NOMO-1 treated with dmso at 0.1 percent for 144 hours (cell line): ENCODE results near the gene CRISPLD2.

ENCODE experiments used
- DNase-seq: peaks from one replicate; lab custom pipeline; 2025; ENCODE audit not compliant: unreplicated experiment; lab: John Stamatoyannopoulos, UW

Gene CRISPLD2

DNA sequence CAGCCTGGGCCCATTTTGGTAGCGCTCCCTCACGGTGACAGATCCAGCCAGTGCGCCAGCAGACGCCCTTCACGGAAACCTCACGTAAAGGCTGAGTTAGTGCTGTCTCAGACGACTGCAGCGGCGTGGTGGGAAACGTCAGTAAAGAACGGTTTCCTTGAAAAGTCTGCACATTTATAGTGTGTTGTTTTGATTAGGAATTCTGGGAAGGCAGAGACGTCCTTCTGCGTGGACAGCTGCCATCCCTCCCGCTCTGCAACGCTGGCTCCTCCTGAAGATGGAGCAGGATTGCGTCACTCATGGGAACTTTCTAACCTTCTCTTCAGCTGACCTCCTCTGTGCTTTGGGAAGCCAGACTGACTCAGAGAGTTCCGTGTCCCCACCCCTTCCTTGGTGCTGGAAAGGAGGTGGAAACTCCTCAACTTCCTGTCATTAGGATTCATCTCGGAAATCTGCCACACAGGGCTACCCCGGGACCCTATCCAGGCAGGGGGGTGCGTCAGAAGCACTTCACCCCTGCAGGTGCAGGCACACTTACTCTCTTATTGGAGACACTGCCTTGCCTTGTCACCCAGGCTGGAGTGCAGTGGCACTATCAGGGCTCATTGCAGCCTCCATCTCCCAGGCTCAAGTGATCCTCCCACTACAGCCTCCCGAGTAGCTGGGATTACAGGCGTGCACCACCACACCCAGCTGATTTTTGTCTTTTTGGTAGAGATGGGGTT is 24.3 kb upstream of the CRISPLD2 start:
- DNase-seq = no peak

DNA sequence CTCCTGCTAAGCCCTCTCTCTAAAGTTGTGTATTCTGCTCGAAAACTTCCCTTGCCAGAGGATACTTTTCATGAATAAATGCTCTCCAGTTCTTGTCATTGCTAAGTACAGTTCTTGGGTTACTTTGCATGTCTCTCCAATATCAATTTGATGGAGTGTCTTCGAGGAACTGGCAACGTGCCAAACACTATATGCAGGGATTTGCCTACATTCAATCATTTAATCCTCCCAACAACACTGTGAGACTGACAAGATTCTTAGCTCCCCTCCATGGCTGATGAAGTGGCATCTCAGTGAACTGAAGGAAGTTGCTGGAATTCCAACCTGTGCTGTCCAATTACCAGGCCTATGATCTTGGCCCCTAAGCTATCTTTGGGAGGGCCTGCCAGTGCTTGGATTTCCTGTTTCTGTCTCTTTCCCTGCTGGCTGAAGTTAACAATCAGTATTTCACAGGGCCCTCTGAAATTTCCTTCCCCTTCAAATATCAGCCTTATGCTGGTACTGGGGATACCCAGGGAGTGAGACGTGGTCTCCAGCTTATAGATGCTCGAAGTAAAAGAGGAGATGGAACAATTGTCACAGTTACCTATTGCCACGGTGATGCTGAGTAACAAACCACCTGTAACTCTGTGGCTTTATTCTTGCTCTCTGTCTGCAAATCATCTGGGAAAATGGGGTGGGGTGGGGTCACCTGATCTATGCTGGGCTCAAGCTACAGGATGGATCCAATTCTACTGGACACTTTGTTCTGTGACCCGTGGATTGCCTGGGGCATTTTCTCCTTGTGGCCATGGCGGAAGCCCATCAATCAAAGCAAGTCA is 19.4 kb upstream of the CRISPLD2 start:
- DNase-seq = no peak

DNA sequence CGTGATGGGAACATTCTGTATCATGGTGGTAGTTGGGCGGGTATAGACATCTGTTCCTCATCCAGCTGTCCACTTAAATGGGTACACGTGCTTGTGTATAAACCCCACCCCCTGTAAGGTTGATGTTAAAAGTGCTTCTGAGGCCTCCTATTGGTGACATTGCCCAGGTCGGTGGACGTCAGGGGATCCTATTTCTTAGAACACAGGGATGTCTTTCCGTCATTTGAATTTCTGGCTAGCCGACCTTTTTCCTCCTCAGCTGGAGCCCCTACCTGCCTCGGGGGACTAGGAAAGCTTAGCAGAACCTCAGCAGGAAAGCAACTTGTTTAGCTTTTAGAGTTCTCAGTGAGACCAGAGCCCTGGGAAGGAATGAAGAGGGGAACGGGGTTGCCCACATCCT is 16.6 kb upstream of the CRISPLD2 start:
- DNase-seq = no peak

DNA sequence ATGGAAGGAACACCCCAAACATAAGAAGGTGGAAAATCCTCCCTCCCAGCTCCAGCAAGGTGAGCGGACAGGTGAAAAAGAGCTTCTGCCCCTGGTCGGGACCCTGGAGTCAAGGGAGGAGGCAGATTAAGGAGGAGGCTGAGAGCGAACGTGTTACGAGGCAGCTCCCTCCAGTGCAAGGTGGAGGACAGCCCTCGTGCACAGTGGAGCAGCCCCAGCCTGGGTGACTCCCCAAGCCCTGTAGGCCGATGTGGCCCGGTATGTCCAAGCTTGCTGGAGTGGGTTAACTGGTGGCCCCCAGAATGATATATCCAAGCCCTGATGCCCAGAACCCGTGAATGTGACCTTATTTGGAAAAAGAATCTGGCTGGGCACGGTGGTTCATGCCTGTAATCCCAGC is 15.5 kb upstream of the CRISPLD2 start:
- no peak for DNase-seq

DNA sequence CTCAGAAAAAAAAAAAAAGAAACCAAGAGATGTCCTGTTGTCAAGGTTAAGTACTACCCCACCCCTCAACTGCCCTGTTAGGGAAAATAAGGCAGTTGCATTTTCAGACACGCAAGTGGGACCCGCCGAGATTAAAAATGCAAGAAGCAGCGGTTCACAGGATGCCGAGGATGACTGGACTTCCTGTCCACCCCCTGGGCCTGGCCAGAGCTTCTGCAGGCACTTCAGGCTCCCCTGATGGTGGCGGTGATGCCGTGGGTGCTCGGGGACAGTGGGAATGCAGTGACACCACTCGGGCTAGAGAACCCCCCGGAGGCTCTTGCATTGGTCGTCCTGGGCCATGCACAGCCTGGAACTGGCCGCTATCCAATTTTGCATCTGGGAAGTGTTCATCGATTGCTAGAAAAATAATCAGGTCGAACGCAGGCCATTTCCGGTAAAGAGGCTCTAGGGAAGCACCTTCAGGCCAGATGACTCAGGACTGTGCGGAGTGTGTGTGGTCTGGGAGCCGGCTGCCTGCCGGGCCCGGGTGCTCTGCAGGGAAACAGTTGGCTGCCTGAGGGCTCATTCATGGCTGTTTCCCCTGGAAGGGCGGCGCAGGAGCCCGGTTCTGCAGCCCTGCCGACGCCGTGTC is 13.4 kb upstream of the CRISPLD2 start:
- DNase-seq = peak; percentile 95

DNA sequence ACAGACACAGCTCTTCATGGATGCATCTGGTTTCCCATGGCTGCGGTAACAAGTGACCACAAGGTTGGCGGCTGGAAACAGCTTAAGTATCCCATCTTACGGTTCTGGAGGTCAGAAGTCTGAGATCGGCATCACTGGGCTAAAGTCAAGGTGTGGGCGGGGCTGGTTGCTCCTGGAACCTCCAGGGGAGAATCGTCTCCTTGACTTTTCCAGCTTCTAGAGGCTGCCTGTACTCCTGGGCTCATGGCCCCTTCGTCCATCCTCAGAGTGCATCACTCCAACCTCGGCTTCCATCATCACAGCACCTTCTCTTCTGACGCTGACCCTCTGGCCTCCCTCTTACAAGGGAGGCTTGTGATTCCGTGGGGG is 12.9 kb upstream of the CRISPLD2 start:
- no peak for DNase-seq

DNA sequence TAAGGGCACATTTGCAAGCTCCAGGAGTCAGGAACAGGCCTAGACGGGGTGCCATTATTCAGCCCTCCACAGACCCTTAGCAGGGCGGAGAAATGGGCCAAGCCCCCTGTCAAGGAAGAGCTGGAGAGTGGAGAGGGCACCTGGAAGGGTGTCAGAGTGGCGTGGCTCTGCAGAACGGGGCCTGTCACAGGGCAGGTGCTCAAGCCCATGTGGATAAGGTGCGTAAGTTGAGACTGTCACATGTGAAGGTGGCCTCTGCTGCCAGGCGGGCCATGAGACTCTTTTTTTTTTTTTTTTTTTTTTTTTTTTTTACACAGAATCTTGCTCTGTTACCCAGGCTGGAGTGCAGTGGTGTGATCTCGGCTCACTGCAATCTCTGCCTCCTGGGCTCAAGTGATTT is 12.0 kb upstream of the CRISPLD2 start:
- DNase-seq = no peak

DNA sequence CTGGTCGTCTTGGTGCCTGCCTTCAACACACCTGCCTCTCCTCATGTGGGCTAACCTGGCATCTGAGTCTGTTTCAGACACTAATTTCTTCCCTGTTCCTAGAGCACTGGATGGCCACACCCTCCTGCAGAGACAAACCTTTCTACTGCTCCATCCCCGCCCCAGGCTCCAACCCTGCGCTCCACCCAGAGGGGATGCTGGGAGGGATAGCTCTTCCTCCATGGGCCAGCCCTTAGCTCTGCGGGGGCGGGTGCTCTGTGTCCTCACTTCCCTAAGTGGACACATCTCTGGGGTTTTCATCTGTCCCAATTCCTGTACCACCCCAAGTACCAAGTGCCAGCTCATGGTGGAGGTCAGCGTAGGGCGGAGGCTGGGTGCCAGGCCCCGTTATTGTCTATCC is 11.0 kb upstream of the CRISPLD2 start:
- DNase-seq = no peak

DNA sequence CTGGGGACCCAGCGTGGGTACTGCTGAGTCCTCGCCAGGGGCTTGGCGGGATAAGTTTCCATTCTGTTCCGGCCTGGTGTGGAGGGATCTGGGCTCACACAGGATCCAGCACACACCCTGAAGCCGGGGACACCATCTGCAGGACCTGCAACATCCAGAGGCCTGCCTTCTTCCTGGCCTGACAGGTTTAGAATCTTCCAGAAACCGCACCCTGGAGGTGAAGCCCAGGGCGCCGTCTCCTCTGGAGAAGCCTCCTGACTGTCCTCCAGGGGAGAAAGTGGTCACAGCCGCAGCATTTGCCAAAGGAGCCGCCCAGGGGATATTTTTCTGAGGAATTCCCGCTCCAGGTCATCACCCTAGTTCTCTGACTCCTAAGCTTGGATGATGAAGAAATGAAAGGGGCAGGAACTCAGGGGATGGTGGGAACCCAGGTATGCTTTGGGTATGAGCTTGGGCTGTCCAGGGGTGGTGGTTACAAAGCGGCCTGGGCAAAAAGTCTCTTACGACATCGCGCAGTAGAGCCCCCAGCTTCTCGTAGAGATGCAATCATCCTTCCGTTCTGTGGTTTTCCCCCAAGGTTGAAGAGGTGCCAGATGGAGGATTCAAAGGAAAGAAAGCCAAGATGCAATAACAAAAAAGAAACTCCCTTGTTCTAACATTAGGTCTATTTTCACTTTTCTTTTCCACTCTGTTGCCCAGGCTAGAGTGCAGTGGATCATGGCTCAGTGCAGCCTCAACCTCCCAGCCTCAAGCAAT is 9.1 kb upstream of the CRISPLD2 start:
- DNase-seq = peak; percentile 92

DNA sequence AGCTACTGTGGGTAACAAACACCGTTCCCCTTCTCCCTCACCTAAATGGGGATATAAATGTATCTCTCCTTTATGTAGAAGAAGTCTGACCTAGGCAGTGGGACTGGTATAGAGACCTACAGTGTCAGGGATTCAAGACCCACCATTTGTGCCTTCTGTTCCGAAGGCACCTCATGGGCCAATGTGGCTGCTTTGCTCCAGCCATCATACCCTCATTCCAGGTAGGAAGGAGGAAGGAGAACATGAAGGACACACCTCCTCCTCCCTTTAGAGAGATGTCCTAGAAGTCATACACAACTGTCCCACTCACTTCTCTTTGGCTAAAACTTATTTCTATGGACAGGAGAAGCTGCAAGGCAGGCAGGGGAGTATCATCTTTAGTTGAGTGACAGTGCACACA is 8.3 kb upstream of the CRISPLD2 start:
- DNase-seq = no peak

DNA sequence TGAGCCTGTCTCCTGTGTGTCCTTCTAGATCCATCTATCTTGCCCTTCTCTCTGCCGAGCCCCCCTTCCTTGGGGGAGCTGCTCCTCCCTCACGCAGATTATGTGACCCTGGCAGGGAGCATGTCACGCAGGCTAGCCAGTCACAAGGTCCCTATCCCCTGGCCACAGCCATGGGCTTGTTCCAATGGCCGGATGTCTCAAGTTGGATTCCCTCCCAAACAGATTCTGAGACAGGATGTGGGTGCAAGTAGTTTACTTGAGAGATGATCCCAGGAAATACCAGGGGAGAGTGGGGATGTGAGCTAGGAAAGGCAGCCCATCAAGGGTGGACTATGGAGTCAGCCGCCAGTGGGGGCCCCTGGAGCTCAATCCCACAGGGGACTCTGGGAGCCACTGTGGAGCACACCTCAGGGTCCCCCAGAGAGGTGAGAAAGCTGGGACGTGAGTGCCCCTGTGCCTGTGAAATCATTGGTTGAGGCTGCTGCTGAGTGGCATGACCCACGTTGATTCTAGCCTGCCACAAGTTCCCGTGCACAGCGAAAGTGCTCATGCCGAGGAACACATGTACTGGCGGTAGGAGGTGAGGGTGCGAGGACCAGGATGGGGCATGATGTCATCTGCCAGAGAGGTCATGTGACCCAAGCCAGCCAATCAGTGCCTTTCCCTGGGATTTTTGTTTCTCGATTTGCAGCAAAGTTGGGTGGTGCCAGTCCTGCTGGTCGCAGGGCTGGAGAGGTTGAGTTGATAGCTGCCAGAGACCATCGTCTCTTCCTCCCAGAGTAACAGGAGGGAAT is 6.4 kb upstream of the CRISPLD2 start:
- DNase-seq = no peak

DNA sequence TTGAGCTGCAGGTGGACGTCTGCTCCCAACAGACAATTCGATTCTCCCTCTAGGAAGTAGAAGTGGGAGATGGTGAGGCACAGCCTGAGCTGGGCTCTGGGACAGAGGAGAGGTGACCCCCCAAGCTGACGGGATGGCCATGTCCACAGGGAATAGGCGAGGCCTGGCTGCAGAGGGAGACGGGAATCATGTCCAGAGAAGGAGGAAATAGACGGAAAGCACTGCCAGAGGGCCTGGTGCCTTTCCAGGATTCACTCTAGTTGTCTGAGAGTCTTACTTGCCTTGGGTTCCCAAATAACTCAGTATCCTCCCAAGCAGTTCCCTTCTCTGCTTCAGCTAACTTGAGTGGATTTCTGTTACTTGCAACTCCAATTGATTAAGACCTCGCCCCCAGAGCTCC is 4.3 kb upstream of the CRISPLD2 start:
- no peak for DNase-seq

DNA sequence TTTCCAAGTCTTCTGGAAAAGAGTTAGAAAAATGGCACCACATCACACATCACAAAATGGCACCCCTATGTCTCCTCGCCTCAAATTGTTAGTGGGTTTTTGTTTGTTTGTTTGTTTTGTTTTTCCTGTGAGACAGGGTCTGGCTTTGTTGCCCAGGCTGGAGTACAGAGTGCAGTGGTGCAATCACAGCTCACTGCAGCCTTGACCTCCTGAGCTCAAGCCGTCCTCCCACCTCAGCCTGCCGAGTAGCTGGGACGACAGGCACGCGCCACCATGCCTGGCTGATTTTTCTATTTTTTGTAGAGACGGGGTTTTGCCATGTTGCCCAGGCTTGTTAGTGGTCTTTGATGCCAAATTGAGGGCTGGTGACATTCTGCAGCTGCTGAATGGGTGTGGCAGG is 3.8 kb upstream of the CRISPLD2 start:
- no peak for DNase-seq

DNA sequence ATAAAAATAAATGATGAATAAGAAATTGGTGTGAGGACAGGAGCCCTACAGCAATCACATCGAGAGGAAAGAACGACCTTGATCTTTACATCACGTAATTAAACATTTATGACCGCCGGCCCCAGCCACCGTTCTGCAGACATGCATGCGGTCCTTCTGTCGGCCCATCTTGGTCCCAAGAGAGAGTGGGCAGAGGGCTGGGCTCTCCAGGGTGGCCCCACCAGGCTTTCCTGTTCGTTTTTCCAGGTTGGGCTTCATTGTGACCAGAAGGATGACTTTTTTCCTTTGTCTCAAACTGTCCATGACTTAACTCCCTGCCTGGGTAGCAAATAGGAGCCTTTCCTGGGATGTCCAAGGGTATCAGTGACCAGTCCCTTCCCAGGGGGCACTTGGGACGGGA is 3.3 kb upstream of the CRISPLD2 start:
- DNase-seq = no peak

DNA sequence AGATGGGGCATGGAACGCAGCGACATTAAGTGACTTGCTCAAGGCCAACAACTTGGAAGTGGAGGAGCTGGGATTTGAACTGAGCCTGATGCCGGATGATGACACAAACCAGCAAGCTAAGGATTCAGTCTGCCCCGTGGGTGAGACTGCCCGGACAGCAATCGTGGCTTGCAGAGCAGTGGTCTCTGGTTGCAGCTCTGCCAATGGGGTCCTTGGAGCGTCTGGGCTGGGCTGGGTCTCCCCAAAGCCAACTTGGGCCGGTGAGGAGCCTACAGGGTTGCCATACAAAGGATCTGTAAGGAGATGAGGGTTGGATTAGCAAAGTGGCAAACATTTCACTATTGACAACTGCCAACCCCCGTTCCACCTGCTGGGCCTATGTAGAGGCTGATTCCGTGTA is 2.6 kb upstream of the CRISPLD2 start:
- DNase-seq = no peak

DNA sequence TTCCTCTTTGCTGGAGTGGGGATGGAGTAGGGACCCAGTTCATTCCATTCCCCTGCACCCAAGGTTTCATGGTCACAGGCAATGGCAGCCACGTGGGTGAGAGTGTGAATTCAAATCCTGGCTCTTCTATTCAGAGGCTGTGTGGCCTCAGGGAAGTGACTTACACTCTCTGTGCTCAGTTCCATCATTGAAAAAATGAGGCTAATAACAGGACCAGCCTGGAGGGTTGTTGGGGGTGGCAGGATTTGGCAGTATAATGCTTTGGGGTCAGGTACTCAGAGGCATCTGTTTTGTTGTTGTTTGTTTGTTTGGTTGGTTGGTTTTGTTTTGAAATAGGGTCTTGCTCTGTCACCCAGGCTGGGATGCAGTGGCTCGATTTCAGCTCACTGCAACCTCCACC is 2.2 kb upstream of the CRISPLD2 start:
- no peak for DNase-seq

DNA sequence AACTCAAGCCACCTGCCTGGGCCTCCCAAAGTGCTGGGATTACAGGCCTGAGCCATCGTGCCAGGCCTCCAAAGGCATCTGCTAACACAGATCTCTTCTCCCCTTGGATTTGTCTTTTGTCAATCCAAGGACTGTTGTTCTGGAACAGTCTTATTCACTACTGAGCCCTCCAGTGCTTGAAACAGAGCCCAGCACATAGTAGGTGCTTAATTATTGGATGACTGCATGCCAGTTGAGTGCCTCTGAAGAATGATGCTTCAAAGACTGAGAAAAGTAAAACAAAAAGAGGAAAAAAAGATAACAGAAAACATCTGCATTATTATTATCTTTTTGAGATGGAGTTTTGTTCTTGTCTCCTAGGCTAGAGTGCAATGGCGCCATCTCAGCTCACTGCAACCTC is 1.7 kb upstream of the CRISPLD2 start:
- DNase-seq = no peak

DNA sequence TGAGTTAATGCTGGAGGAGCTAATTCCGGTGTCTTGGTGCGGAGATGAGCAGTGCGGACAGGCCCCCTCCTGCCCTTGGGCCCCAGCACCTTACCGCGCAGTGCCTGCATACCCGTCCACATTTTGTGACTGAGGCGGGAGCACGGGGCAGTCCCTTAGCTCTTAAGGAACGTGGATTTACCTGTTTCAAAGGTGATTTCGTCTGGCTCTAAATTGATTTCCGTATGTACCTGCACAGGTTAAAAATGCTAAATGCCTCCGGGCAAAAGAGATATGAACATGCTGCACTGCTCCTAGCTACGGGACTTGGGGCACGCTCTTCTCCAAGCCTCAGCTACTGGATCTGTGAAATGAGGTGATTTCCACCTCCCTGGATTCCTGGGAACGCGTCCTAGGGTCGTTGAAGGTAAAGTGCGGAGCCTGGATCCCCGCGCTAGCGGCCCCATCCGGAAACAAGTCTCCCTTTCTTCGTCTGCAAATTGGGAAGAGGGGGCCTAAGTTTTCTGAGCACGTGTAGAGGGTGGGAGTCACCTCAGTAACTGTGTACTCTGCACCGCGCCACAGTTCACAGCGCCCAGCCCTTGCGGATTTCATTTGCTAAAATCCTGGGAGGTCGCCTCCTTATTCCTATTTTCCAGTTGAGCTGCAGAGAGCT is 669 bp upstream of the CRISPLD2 start:
- no peak for DNase-seq

DNA sequence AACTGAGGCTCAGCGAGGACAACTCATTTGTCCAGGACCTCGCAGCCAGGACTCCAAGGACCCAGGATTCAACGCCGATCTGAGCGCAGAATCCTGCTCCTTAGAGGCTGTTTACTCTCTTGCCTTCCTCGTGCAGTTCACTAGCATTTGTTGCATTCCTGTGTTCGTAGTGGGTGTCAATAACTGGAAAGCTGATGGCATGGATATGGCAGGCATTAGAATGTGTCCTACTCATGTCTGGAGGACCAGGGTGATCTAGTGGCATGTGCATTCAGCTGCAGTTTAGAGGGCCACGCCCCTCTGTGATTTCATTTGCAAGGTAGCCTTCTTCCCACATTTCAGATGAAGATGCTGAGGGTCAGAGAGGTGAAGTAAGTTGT is 510 bp downstream of the CRISPLD2 start:
- no peak for DNase-seq

DNA sequence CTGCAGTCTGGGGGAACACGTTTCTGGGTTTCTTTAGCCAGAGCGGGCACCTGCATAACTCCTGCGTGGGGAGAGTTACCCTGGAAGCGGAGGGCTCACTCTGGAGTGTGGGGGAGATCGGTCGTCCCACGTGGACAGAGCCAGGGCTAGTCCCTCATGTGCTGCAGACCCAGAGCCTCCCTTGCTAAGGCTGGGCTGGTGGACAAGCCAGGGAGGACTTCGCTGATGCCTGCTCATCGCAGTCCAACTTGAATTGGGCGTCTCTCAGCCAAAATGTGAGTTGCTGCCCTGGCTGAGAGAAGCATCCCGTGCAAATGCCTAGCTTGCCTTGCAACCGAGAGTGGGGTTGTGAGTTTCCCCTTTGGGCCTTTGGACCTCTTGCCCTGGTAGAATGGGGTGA is 986 bp downstream of the CRISPLD2 start:
- no peak for DNase-seq
